ENCODE results near the gene TCEA3.

DNA sequence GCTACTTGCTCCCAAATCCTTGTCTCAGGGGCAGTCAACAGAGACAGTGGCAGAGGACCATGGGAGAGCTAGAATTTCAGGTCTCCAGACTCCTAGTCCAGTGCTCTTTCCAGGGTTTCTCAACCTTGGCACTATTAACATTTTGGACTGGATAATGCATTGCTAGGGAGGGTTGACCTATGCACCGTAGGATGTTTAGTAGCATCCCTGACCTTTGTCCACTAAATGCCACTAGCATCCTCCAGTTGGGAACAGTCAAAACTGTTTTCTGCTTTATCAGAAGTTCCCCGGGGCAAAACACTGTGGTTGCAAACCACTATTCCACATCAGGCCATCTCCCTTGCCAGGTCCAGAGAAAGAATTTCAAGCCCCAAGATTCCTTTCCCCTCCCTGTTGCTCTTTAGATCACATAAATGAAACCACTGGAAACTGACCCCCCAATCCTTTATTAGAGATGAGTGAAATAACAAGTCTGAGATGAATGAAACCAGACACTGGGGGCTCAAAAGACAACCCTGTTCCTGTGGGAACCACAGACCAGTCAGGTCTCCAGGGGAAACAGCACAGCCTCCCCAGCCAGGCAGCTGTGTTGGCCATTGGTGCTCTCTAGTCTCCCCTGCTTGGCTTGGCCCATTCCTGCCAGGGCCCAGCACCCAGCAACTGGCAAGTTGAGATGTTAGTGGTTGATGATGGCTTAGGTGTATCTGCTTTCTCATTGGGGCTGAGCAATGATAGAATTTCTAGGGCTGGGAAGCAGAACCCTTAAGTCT lies 3.8 kb upstream of the TCEA3 start:
- TF ChIP-seq ZNF384 (IDR thresholded peaks at IDR 0.05) (no peak), NFRKB (IDR thresholded peaks at IDR 0.05) (no peak), ARNT (IDR thresholded peaks at IDR 0.05) (no peak), TARDBP (IDR thresholded peaks at IDR 0.05) (no peak), FOXM1 (IDR thresholded peaks at IDR 0.05; ENCODE audit: borderline replicate concordance) (no peak), SUZ12 (IDR thresholded peaks at IDR 0.05) (no peak), SP1 (IDR thresholded peaks at IDR 0.05) (no peak)
- TF ChIP-seq, protein P1, sequence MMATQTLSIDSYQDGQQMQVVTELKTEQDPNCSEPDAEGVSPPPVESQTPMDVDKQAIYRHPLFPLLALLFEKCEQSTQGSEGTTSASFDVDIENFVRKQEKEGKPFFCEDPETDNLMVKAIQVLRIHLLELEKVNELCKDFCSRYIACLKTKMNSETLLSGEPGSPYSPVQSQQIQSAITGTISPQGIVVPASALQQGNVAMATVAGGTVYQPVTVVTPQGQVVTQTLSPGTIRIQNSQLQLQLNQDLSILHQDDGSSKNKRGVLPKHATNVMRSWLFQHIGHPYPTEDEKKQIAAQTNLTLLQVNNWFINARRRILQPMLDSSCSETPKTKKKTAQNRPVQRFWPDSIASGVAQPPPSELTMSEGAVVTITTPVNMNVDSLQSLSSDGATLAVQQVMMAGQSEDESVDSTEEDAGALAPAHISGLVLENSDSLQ (IDR thresholded peaks at IDR 0.05), result no peak
